Tongue (tissue), 2 donors: Measurements from ENCODE around the gene IL4R. TPM values are rescaled to one million over a fixed set of nuclear protein-coding genes. Genes with fewer than 3 reads are reported as not detected.
A peak's percentile ranks its signal among the peaks of the same experiment; 100 is the strongest.

Experiments
- DNase-seq: peaks from one replicate; pipeline ENCODE4 v3.0.0-alpha.2; 2015
- total RNA-seq: library from RNA; depleted of rRNA; stranded (reverse); fragments of >200 nt; gene quantifications from one replicate; pipeline ENCODE4 v1.2.3, GENCODE V29; 2014

The IL4R gene
- total RNA-seq, 1 donor from 2014 or later: 16.4 TPM

GRCh38 chr16:27315333-27316037, 1.7 kb downstream of the IL4R start:
- no peak for DNase-seq

GRCh38 chr16:27316038-27316680, 2.4 kb downstream of the IL4R start:
- no peak for DNase-seq

GRCh38 chr16:27317320-27317719, 3.5 kb downstream of the IL4R start:
- DNase-seq: peak; percentile 36

- no peak for DNase-seq
Measured at GRCh38 chr16:27317738-27318391, 4.1 kb downstream of the IL4R start.

- DNase-seq: peak; percentile 62
Measured at GRCh38 chr16:27318392-27319256, 4.8 kb downstream of the IL4R start.

- DNase-seq: no peak
Measured at GRCh38 chr16:27319257-27319965, 5.6 kb downstream of the IL4R start.

GRCh38 chr16:27320261-27321012, 6.7 kb downstream of the IL4R start:
- DNase-seq: no peak

- DNase-seq: no peak
Measured at GRCh38 chr16:27321013-27321915, 7.5 kb downstream of the IL4R start.

GRCh38 chr16:27322858-27323780, 9.3 kb downstream of the IL4R start:
- DNase-seq: no peak

- DNase-seq: no peak
Measured at GRCh38 chr16:27323781-27324561, 10.2 kb downstream of the IL4R start.

- DNase-seq: peak; percentile 91
Measured at GRCh38 chr16:27324851-27325301, 11.1 kb downstream of the IL4R start.

- no peak for DNase-seq
Measured at GRCh38 chr16:27325736-27326135, 12.0 kb downstream of the IL4R start.

- no peak for DNase-seq
Measured at GRCh38 chr16:27326251-27326650, 12.5 kb downstream of the IL4R start.

GRCh38 chr16:27326738-27327585, 13.2 kb downstream of the IL4R start:
- DNase-seq: peak; percentile 95

GRCh38 chr16:27327586-27327915, 13.8 kb downstream of the IL4R start:
- DNase-seq: no peak

GRCh38 chr16:27328937-27329336, 15.2 kb downstream of the IL4R start:
- DNase-seq: no peak
